Mesenteric fat pad (tissue), 1 donor: ENCODE results near the gene PTPRN2. TPM values are rescaled to one million over a fixed set of nuclear protein-coding genes. Genes with fewer than 3 reads are reported as not detected.
"Not testable (repeated sequence)": the region's sequence is repeated elsewhere in the genome, so short reads cannot be mapped to it uniquely, and the experiment has no call there.

Experiments used
- DNase-seq: peaks from one replicate; pipeline ENCODE4 v3.0.0-alpha.2; 2020; ENCODE audit warnings: low spot score
- total RNA-seq: library from RNA; stranded (reverse); fragmentation: NEBNext Ultra II Directional; extraction: Animal tissue kit (Norgen Biotek cat#: 25700); gene quantifications from one replicate; pipeline ENCODE4 v1.2.1, GENCODE V29; 2021
- donor health status: DM: yes; HTN: yes; CAD: no.

The PTPRN2 gene
- total RNA-seq, 1 donor from 2014 or later: 2.6 TPM

DNA sequence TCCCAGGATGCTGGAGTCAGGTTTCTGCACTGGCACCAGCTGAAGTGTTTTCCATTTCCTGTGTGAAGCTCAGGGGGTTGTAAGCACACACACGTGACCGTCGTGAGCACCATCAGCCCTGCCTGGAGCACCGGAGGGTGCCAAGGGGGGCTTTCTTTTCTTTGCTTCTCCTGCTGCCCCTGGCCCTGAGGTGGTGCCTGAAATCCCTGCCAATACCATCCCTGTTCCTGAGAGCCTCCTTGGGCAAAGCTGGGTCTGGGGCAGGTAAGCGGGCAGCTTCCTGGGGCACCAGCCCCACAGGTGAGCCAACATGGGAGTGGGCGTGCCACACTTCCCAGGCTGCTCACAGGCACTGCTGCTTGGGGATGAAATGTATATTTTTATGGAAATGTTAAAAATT, 657.2 kb downstream of the PTPRN2 start:
- no peak for DNase-seq

DNA sequence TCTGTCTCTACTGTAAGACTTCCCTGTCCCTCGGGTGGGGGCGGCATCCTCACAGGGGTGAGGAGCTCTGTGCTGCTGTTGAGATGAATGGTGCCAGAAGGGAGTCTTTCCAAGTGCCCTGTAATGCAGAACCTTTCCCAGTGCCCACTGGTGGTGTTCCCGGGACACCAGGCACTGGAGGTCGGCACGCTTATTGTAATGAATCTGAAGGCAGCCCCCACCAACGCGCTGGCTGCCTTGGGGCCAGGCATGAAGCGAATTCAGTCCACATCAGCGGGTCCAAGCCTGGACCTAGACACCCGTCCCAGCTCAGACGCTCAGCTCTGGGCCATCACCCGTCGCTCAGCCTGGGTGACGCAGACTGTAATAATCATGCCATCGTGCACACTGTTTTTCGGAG, 658.0 kb downstream of the PTPRN2 start:
- DNase-seq: no peak

DNA sequence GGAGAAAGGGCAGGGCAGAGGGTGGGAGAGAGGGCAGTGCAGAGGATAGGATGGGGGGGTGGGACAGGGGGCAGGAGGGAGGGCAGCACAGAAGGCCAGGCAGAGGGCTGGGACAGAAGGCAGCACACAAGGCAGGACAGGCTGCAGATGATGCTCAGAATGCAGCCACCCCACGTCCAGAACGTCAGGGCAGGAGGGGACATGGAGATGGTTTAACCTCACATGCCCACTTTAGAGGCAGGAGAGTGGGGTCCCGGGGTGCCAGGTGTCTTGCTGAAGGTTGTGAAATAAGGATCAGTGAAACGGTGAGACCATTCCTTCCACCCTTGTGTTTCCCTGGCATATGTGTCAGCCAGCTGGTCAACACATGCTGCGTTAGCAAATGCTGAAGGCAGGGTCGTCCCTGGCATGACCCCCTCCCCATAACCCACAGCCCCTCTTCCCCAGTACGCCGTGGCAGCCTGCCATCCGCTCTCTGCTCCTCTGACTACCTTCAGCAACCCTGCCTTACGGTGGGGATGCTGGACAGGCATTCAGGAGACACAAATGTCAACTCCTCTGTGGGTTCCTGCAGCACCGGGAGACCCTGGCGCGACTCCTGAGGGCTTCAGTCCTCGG, 658.7 kb downstream of the PTPRN2 start:
- DNase-seq: peak; percentile 72

DNA sequence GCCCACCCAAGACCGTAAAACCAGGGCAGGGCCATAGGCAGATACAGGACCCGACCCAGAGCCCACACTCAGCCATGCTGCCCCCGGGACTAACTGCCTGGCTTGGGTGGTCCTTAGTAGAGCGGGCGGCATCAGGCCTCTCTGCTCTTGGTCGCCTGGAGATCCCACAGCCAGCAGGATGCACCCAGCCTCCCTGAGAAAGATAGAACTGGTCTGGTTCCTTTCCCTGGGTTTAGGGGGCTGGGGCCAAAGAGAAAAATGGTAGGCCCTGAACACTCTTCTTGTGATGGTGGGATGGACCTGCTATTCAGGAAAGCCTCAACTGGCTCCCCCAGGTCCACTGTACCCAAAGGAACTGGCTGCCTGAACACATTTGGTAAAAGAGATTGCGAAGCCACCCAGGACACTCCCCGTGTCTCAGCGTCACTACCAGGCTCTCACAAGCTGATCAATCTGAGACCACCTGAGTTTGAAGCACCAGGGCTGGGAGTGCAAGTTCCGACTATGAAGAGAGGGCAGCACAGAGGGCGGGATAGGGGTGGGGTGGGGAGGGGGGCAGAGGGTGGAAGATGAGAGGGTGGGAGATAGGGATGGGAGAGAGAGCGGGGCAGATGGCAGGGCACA, 659.3 kb downstream of the PTPRN2 start:
- DNase-seq: peak; percentile 81

DNA sequence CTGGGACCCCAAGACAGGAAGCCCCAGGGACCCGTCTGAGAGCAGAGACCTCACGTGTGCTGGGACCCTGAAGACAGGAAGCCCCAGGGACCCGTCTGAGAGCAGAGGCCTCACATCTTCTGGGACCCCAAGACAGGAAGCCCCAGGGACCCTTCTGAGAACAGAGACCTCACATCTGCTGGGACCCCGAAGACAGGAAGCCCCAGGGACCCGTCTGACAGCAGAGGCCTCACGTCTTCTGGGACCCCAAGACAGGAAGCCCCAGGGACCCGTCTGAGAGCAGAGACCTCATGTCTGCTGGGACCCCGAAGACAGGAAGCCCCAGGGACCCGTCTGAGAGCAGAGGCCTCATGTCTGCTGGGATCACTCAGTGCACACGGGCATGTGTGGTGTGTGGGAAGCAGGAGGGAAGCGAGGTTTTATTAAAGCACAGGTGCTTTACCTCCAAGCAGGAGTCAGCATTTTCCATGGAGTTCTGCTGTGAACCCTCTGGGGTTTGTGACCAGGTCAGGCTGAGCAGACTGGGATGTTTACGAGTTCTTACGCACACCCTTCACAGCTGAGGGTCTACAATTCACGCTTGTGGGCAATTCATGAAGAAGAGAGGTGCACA, 660.2 kb downstream of the PTPRN2 start:
- no peak for DNase-seq

DNA sequence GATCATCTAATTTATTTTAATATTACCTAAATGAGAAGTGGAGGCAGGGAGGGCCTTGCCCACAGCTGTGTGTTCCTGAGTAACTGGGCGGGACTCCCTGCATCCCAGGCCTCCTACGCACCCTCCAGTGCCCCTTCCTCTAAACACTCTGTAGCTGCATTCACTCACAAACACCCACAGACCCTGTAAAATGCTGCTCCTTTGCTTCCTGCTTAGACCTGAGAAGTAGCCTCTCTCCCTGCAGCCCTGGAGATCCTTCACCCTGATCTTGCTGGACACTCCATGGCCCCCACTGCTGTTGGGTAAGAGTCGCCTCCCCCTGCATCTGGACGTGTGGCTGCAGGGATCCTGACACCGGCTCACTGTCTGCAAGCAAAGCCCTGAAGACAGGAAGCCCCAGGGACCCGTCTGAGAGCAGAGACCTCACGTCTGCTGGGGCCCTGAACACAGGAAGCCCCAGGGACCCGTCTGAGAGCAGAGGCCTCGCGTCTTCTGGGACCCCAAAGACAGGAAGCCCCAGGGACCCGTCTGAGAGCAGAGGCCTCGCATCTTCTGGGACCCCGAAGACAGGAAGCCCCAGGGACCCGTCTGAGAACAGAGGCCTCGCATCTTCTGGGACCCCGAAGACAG, 661.0 kb downstream of the PTPRN2 start:
- DNase-seq: no peak

DNA sequence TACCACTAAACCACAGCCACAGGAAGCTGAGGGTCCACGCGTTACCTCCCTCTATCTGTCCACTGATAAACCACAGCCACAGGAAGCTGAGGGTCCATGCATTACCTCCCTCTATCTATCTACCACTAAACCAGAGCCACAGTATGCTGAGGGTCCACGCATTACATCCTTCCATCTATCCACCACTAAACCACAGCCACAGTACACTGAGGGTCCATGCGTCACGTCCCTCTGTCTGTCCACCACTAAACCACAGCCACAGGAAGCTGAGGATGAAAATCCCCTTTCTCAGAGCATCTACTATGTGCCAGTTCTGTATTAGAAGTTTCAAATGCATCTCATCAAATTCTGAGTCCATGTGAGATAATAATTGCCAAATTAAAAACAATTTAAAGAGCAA, 661.5 kb downstream of the PTPRN2 start:
- no peak for DNase-seq

DNA sequence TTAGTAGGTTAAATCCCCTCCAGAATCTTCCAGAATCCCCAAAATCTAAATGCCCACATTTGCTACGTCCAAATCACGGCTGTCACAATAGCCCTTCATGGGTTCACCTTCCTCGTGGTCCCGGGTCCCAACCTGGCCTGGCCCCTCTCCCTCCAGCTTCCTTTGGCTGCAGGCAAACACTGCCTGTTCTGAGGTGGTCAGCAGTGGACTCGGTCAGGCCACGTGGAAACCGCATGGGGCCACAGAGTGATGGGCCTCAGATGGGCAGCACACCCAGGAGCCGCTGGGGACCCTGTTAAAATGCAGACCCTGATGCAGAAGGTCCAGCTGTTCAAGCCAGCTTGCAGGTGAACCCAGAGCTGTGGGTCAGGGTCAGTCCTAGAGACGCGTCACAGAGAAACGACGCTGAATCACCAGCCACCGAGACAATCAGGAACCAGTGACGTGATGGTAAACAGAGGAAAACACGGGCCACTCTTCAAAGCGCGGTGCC, 662.2 kb downstream of the PTPRN2 start:
- peak; percentile 64 for DNase-seq

DNA sequence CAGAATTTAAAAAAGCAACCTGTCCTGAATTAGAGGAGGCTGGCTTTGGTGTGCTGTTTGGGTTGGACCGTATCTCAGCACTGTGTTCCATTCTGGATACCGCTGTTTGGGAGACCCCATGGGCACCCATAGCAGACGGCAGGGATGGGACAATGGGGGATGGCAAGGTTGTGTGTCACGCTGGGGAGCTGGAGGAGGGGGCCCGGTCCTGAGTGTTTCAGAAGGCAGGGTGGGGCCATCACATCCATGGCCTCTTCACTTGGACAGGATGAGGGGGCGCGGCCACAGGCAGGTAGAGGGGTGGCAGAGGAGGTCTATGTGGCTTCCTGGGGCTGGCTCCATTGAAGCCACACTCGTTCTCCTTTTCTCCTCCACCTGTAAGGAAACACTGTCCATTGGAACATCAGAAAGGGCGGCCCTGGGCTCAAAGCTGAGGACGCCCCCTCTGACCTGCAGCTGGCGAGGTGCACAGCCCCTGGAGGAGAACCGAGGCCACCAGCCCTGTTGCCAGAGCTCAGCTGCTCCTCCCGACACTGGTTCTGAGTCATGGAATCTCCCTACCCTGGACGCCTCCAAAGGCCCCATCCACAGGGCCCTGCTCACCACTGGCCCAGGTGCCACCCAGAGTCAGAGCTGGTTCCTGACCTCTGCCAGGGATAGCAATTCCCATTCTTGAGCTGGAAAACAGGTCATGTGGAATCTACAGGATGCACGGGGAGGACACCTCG, 663.6 kb downstream of the PTPRN2 start:
- peak; percentile 81 for DNase-seq

DNA sequence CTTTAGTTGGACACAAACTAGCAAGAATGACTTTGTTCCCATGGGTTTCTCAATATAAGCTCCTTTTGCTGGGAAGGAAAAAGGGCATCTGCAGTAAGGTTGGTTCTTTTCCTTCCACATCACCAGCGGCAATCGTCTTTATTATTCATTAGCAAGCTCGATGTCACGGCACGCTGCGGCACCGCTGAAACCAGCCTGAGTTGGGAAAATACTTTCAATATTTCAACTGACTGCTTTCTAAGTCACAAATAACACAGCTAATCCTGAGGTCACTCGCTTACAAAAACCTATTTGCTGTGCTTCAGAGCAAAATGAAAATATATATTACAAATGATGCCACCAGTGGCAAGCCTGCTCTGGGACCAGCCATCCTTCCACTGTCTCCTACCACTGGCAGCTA, 665.0 kb downstream of the PTPRN2 start:
- no peak for DNase-seq

DNA sequence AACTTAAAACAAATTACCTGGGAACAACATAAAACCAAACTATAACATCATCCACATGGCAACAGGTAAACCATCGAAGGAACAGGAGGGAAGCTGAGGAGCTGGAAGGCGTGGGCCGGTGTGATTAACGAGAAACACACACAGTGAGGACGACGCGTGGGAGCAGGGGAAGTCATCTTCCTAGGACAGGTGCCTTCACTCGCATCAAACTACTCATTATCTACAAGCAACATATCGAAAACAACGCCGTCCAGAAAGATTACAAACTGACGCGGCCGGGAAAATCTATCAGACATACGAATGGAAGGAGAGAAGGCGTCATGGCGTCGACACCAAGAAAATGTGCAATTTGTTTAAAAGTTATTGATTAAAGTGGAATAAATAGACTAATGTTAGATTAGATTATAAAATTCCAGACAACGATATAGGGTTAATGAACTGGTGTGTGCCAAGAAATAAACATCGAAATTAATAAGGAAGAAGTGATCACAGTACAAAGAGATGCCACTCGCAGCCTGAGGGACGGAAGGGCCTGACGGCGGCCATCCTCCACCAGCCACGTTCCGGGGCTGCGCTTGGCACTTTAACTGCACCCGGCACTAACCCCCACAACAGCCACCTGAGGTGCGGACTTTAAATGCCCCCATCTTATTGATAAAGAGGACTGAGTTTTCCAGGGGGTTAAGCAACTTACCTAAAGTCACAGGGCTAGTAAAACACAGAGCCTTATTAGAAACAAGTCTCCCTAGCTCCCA, 669.1 kb downstream of the PTPRN2 start:
- peak; percentile 57 for DNase-seq

DNA sequence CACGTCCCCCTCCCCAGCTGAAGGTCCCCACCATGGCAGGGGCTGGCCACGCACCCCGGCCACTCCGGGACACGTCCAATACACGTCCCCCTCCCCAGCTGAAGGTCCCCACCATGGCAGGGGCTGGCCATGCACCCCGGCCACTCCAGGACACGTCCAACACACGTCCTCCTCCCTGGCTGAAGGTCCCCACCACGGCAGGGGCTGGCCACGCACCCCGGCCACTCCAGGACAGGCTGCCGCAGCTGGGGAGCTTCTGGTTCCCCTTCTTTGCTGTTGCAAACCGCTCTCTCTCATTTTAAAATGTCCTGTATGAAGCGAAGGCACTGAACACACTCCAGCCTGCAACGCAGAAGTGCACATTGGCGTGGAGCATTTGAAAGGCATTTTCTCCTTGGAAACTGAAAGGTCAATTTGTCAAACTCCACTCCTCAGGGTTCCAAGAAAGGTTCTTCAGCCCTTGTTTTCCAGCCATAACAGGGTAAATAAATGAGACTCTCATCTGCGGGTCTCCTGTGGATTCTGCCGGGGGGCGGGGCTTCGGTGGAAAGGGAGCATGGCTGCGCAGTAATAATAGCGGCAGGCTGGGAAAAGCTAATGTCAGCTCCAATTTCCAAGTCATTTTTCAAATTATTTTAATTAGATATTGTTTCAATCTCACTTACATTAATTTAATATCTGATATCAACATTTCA, 670.5 kb downstream of the PTPRN2 start:
- peak; percentile 68 for DNase-seq

DNA sequence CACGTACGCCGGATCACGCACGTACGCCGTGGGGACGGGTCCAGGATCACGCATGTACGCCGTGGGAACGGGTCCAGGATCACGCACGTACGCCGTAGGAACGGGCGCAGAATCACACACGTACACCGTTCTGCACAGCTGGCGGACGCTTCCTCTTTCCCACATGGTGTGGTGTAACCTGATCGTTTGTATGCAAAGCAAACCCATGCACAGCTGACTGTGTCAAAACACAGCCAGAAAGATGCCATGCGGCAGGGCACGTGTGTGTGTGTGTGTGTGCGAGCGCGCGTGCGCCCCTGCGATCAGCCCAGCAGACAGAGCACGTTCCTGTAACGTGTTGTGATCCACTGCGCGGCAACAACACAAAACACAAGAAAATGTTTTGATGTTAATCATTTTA, 677.2 kb downstream of the PTPRN2 start:
- DNase-seq: peak; percentile 62

DNA sequence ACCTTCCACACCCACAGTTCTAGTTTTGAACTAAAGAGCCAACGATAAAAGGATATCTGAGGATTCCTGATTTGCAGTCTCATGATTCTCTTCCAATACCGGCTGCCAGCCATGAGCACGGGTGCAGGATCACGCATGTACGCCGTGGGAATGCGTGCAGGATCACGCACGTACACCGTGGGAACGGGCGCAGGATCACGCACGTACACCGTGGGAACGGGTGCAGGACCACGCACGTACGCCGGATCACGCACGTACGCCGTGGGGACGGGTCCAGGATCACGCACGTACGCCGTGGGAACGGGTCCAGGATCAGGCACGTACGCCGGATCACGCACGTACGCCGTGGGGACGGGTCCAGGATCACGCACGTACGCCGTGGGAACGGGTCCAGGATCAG, 677.6 kb downstream of the PTPRN2 start:
- DNase-seq: not testable (repeated sequence)

DNA sequence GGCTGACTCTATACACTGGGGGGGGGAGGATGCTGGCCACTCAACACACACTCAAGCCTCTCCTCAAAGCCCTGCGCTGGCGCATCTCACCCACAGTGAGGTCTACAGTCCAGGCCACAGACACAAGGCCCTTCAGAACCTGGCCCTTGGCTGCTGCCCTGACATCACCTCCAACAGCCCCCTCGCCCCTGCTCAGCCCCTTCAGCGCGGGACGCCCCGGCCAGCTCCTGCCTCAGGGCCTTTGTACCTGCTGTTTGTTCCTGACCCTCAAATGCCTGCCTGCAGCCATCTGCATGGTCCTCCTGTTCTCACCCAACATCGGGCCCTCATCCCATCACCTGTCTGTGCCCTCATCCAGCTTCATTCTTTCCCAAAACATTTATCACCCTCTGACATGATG, 678.3 kb downstream of the PTPRN2 start:
- peak; percentile 81 for DNase-seq

DNA sequence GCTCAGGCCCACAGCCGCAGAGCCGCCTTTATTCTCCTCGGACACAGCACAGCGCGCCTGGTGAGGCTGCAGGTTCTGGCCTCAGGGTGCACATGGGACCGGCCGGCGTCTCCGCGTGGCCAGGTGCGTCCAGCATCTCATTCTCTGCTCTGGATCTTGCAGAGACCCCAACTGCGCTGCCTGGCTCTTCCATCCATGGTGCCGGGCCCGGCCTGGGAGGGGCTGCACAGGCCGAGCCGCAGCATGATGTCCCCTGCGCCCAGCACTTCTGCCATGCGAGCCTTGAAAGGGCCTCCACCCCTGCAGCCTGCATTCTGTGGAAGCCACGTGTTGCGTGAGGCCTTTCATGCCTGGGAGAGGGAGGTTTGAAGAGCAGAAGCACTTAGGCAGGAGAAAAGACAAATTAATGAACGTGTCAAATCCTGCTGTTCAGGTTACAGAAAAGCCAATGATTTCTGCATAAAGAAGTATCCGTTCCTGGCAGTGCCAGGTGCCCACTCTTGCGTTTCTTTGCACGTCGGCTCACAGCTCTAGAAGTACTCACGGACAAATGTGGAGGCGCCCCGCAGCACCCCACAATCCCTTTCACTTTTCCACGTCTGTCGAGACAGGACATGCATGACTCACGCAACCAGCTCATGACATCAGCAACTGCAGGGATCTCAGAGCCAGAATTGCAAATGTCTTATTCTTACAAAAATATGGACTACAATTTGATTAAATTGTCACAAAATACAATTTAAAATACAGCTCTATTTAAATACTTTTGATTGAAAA, 679.4 kb downstream of the PTPRN2 start:
- peak; percentile 87 for DNase-seq

DNA sequence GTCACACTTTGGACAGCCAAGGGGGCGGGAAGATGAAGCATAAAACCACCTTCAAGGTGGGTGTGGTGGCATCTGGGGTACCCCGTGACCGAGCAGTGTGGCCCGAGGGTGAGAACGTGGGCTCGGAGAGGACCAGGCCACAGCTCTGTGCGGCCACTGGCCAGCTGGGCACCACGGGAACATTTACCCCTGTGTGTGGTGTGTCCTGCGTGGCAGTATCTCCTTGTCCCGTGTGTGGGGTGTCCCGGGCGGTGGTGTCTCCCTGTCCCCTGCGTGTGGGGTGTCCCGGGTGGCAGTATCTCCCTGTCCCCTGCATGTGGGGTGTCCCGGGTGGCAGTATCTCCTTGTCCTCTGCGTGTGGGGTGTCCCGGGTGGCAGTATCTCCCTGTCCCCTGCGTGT, 680.5 kb downstream of the PTPRN2 start:
- DNase-seq: peak; percentile 33

DNA sequence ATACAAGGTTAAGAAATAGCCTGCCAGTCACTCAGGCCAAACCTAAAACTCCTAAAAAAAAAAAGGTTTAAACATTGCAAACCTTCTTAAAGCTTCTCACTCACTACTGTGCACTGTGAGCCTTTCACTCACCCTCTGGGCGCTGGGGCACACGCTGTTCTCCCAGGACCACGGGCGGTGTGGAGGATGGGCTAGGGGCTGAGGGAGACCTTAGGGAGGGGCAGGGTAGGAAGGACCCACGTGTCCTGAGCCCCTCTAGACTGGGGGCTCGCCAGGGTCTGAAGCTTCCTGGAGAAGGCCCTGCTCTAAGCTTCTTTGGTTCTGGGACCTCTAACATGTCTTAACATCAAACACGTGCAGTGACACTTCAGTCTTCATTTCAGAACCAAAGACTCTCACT, 681.0 kb downstream of the PTPRN2 start:
- DNase-seq: no peak
